Left cardiac atrium (tissue), 4 donors: ENCODE results near the gene ZNF717. TPM values are rescaled to one million over a fixed set of nuclear protein-coding genes. Genes with fewer than 3 reads are reported as not detected.
"Not testable (repeated sequence)": the region's sequence is repeated elsewhere in the genome, so short reads cannot be mapped to it uniquely, and the experiment has no call there.

Source experiments
- ATAC-seq, 2 donors: fragments of 200-7000 bp; cut with Tn5 transposase; one replicate each; pipeline ENCODE4 v1.9.1; 2020; ENCODE audit warnings: mild to moderate bottlenecking in 2 of 2, moderate library complexity in 2 of 2
- DNase-seq: peaks from one replicate; pipeline ENCODE4 v3.0.0-alpha.2; 2020
- intact Hi-C, 2 donors: fragments of 100-400 bp; cut with DNase I; formaldehyde crosslinking; loops; one replicate each; pipeline versions ENCODE4 v1.14.1 to v1.15.1; 2022 to 2023
- long read RNA-seq: library from polyadenylated mRNA; unstranded; transcript quantifications from one replicate; pipeline ENCODE4 v2.0.0, GENCODE V29; 2021
- microRNA-seq, 2 donors: library from miRNA; unstranded; fragments of <30 nt; microRNA quantifications; one replicate each; pipeline ENCODE4 v1.2.0, GENCODE V29; 2020
- total RNA-seq, 2 donors: library from RNA; stranded (reverse); fragmentation: NEBNext Ultra II Directional; extraction: Animal tissue kit (Norgen Biotek cat#: 25700); gene quantifications; one replicate each; pipeline ENCODE4 v1.2.1, GENCODE V29; 2021
- donor health status: DM: no; HTN: yes; CAD: no.
- donor health status: DM: no; HTN: yes; CAD: no; lungs with severe emphysema.
- donor health status: DM: yes; HTN: yes; CAD: no.
- donor health status: Dilated cardiomyopathy.

ZNF717 gene
- total RNA-seq, result 1 to 10 TPM; 8.5 to 8.7 TPM
- long read RNA-seq, partial matches to known transcripts, result 0 of 3 reads
- long read RNA-seq, other reads (novel, unspliced or antisense), result 2 of 3 reads

DNA sequence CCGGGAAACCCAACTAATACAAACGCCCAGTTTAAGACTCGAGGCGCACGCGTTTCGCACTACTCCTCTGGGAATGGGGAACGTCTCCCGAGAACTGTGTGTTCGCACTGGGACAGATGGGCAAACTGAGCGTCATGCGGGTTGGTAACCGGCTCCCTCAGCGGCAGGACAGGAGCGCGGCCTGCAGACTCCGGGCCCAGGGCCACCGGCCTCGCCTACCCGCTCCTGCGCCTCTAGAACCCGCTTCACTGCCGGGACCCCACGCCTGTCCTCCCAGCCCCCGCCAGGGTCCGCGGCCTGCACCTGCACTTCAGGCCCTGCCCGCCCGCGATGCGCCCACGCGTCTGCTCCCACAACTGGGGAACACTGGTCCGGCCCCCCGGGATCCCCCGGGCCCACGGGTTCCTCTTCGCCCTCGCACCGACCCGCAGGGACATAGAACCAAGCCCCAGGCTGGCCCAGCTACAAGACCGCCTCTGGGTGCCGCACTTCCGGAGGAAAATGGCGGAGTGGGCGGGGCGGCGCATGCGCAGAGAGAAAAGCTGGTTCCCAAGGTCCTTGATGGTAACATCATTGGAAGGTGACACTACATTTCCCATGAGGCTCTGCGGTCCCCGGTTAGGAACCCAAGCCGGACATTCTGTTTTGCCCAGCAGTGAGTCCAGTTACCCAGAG lies at the start of gene ZNF717:
Gene ZNF717, minus strand, starts transcription at position 469 of the 675 bp plus-strand sequence. CDS start 2,187 bp downstream, outside the sequence.
- ATAC-seq, intact Hi-C loops: not testable (repeated sequence)
- peak; percentile 96 for DNase-seq

DNA sequence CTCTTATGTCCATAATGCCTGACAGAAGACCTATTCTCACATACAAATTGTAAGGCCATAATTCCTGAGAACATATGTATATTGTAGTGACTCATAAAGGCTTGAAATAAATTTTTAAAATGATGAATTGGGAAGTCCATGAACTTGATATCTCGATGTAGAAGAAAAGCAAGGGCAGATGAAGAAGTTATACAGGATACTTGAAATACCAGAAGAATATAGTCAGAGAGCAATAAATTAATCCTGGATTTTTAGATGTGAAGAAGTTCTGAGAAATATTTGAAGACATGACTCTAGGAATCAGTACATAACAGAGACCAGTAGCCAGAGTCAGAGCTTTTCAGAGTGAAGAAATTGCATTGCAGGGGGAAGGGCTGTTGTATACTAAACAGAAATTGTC lies 45.7 kb upstream of the ZNF717 start:
- DNase-seq, intact Hi-C loops, ATAC-seq: not testable (repeated sequence)

DNA sequence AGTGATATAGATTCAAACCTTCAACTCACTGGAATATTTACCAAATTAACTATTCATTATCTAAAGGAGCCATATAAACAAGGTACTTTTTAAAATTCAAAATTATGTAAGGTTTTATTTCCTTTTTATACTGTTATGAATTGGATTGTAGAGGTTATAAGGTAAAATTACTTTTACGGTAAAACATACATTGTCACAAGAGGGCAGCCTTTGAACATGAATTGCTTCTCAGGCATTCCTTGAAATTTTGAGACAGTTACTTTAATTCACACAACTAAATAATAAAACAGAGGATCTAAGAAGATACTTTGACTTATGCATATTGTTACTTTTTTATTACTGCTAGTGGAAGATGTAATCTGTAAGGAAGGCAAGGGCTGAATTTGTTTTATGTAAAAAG lies 32.7 kb upstream of the ZNF717 start:
- intact Hi-C loops, ATAC-seq, DNase-seq: not testable (repeated sequence)

DNA sequence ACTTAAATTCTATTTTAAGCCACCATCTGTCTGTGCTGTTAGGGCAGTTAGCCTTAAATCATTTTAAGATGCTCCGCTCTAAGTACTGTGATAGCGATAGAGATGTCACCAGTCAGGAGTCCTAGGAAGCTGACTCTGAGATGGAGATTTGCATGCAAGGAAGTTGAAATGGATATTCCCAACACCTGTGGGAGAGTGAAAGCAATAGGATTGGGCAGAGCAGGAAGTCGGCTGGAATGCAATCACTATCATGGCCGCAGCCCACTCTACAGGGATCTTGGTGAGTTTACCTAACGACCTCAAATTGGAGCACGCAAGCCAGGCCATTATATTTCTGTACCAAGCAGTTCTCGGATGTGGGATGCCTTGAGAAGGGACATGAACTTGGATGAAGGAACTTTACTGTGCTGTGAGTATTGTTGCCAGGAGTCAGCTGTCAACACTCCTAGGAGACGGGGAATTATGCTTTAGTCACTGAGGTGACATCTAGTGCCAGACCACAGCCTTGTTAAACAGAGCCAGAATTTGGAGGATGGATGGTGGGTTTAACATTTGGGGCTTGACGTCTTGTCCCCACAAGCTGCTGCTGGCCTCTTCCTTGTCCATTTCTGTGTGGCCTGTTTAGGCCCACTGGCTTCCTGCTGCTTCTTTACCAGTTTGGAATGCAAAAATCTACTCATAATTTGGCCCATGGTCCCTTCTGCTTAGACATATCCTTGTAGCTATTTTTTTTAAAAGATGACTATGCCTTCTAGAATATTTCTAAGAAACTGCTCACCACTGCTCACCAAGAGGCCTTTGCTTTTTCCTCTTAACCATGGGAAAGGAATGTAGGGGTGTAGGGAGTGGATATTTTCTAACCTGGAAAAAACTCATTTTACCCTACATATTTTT lies 31.2 kb upstream of the ZNF717 start:
- not testable (repeated sequence) for DNase-seq, ATAC-seq

DNA sequence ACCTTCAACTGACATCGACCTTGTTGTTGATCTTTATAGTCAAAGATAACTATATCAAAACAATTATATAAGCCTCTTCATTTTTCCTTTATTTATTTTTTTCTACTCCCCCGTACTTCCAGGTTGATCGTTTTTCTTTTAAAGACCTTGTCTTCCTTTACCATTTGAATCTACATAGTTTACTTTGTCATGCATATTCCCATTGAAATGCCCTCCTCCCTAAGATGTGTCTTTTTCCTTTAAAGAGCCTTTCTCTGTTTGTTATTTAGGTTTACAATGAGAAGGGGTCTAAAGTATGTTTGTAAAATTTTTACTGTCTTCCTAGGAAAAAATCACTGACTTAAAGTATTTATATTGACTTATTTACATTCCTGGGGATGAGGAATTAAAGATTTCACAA lies 29.4 kb upstream of the ZNF717 start:
- DNase-seq (no peak), ATAC-seq (no peak)
- intact Hi-C loops, result no loop called here

More for the DNA sequence above, 31.2 kb upstream of the ZNF717 start:
- intact Hi-C loops, result not testable (repeated sequence)

DNA sequence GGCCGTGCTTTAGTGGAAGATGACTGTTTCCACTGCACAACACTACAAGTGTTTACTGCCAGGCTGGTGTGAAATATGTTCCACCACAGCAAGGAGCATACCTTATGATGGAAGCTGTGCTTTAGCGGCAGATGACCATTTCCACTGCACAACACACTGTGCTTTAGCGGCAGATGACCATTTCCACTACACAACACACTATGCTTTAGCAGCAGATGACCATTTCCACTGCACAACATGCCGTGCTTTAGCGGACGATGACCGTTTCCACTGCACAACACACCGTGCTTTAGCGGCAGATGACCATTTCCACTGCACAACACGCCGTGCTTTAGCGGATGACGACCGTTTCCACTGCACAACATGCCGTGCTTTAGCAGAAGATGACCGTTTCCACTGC lies 2.8 kb downstream of the ZNF717 start:
- ATAC-seq (no peak), DNase-seq (no peak)
- intact Hi-C loops, result no loop called here

DNA sequence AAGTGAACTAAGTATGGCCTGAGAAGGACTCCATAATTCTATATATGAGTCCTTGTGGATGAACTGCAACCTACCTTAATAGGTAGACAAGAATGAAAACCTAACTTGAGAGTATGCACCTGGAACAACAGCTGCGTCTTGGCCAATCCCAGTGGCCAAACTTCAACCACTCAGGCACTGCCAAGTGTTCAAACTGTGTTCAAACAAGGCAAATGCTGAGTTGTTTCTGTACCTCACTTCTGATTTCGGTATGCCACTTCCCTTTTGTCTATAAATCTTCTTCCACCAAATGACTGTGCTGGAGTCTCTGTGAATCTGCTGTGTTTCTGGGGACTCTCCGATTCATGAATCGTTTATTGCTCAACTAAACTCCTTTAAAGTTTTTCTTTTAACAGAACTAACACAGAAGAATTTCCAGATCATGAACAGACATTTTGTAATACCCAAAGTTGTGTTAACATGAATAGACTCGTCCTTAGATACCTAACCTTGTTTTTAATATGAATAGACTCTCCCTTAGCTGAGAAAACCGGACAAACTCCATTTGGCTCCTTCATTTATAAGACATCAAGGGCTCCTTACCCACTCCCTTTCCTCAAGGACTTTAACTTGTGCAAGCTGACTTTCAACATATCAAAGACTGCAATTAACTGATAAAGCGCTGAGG lies 4.1 kb downstream of the ZNF717 start:
- ATAC-seq, result no peak
- intact Hi-C loops, result no loop called here

DNA sequence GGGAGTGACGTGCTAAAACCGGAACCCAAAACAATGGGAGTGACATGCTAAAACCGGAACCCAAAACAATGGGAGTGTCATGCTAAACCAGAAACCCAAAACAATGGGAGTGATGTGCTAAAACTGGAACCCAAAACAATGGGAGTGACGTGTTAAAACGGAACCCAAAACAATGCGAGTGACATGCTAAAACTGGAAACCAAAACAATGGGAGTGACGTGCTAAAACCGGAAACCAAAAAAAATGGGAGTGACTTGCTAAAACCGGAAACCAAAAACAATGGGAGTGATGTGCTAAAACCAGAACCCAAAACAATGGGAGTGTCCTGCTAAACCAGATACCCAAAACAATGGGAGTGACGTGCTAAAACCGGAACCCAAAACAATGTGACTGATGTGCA lies 7.6 kb downstream of the ZNF717 start:
- intact Hi-C loops, DNase-seq, ATAC-seq: not testable (repeated sequence)

More for the DNA sequence above, 4.1 kb downstream of the ZNF717 start:
- DNase-seq, result no peak

DNA sequence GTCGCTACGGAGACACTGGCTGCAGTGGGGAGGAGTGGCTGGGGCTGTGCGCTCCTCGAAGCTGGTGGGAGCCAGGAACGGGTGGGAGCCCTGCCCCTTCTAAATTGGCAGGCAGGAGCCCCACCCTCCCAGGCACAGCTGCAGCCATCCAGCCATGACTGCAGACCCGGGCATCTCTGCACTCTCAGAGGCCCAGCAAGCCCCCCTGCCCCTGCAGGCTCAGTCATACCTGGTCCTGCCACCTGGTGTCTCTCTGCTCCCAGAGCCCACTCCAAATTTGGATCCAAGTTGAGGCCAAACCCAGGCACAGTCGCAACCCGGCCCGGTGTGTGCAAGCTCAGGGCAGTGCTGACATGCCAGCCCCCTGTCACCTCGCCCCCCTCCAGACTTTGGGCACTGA lies 13.7 kb downstream of the ZNF717 start:
- ATAC-seq, DNase-seq, intact Hi-C loops: not testable (repeated sequence)

DNA sequence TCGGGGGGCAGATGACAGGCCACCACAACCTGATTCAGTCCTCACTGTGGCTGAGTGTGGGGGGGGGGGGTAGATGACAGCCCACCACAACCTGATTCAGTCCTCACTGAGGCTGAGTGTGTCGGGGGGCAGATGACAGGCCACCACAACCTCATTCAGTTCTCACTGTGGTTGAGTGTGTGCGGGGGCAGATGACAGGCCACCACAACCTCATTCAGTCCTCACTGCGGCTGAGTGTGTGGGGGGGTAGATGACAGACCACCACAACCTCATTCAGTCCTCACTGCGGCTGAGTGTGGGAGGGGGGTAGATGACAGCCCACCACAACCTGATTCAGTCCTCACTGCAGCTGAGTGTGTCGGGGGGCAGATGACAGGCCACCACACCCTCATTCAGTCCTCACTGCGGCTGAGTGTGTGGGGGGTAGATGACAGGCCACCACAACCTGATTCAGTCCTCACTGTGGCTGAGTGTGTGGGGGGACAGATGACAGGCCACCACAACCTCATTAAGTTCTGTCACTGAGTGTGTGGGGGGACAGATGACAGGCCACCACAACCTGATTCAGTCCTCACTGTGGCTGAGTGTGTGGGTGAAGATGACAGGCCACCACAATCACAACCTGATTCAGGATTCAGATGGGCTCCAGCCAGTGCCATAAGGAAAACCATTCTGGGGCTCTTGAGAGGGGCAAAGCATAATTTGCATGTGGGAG lies 16.9 kb downstream of the ZNF717 start:
- DNase-seq (no peak), ATAC-seq (no peak)
- intact Hi-C loops, result no loop called here

DNA sequence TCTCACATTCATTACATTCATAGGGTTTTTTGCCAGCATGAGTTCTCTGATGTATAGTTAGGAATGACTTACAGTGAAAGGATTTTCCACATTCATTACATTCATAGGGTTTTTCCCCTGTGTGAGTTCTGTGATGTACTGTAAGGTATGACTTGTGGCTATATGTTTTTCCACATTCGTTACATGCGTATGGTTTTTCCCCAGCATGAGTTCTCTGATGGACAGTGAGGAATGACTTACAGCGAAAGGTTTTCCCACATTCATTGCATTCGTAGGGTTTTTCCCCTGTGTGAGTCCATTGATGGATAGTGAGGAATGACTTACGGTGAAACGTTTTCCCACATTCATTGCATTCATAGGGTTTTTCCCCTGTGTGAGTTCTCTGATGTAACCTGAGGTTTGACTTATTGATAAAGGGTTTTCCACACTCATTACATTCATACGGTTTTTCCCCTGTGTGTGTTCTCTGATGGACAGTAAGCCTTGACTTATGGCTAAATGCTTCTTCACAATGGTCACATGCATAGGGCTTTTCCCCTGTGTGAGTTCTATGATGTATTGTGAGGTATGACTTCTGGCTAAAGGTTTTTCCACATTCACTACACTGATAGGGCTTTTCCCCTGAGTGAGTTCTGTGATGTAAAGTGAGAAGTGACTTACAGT lies 47.4 kb downstream of the ZNF717 start:
- ATAC-seq (no peak), DNase-seq (no peak)
- intact Hi-C loops, result no loop called here

DNA sequence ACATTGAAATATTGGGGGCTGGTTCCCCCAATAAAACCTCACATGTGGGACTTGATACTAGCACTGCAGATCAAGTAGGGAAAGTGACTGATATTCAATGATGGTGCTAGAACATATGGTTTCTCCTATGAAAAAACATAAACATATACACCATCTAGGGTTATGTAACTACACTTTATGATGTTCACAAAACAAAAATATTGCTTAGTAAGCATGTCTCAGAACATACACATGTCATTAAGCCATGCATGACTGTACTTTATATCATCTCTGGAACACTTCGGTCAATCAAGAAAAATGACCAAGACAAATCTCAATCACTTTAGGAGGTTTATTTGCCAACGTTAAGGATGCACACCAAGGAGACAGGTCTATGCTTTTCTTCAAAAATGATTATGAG lies 57.4 kb downstream of the ZNF717 start:
- intact Hi-C loops, result no loop called here
- no peak for DNase-seq
- ATAC-seq, result no peak

DNA sequence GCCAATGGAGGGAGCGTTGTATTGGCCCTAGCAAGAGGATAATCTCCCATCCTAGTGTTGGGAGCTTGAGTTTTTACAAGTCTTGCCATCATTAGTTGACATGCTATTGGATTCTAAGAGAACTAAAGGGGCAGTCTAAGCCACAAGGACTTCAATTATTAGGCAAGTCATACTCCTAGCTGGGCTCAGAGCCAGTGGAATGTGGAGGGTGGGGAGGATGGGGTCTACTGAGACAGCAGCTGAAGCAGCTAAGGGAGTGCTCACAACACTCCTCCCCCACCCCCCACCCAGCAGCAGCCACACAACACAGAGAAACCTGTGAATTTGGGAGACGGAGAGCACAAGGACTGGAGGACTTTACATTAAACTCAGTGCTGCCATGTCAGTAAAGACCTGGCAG lies 93.3 kb downstream of the ZNF717 start:
- ATAC-seq, result no peak
- no peak for DNase-seq
- intact Hi-C loops, result no loop called here

DNA sequence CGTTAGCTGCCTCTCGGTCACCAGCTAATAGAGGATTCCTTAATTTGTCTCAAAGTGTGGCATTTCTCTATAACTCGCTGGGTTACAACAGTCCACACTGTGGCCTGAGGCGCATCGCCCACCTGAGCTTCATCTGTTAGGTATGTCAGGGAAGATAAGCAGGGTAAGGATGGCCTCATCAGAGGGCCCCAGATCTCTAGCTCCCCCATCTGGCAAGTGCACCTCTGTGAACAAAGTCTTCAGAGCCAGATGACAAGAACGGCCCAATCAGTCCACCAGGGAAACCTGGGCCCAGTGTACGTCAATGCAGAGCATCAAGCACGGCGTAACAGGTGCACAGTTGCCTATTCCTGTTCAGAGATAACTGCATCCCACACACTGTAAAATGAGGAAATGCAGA lies 98.0 kb downstream of the ZNF717 start:
- no peak for ATAC-seq
- intact Hi-C loops, result no loop called here
- DNase-seq, result no peak

Small RNA genes within 50 kb of the gene (microRNA-seq; reads per million reads assigned to microRNA genes)
- 0 reads per million in 2 donors for gene MIR4273

Other genes with a start within 250 kb of the ZNF717 start
- gene FRG2C, start 121.2 kb downstream of the ZNF717 start, total RNA-seq, result not detected